Upper lobe of left lung (tissue), 6 donors: ENCODE measurements around the gene A1BG. TPM values are rescaled to one million over a fixed set of nuclear protein-coding genes. Genes with fewer than 3 reads are reported as not detected.

Experiments
- ATAC-seq, 2 donors: fragments of 200-7000 bp; cut with Tn5 transposase; one replicate each; pipeline ENCODE4 v1.9.1; 2022; ENCODE audit warnings: mild to moderate bottlenecking in 2 of 2, moderate library complexity in 2 of 2; ENCODE audit not compliant: low FRiP score in 2 of 2
- DNase-seq, 2 donors: peaks; one replicate each; pipeline ENCODE4 v3.0.0-alpha.2; 2019 to 2020
- H3K27ac ChIP-seq, 4 donors: fragments of 200-600 bp; sonication (generic); one replicate each; pipeline ENCODE4 v1.5.1; 2016 to 2019
- H3K27me3 ChIP-seq, 4 donors: fragments of 200-600 bp; sonication (generic); one replicate each; pipeline ENCODE4 v1.5.1; 2017 to 2019
- H3K36me3 ChIP-seq, 4 donors: fragments of 200-600 bp; sonication (generic); one replicate each; pipeline ENCODE4 v1.5.1; 2016 to 2019
- H3K4me1 ChIP-seq, 4 donors: fragments of 200-600 bp; sonication (generic); one replicate each; pipeline ENCODE4 v1.5.1; 2018 to 2019
- H3K4me3 ChIP-seq, 4 donors: fragments of 200-600 bp; sonication (generic); one replicate each; pipeline ENCODE4 v1.5.1; 2017 to 2019; ENCODE audit warnings: mild to moderate bottlenecking in 2 of 4, moderate library complexity in 1 of 4
- H3K9me3 ChIP-seq, 4 donors: fragments of 200-600 bp; sonication (generic); one replicate each; pipeline ENCODE4 v1.5.1; 2018 to 2019
- EP300 ChIP-seq, 4 donors: sonication (generic); formaldehyde crosslinking; IDR thresholded peaks; one replicate each; pipeline ENCODE4 v1.5.1; 2017; ENCODE audit warnings: antibody characterized with exemption in 4 of 4, control low read depth in 2 of 4
- POLR2A ChIP-seq, 4 donors: fragments of 450-650 bp; IDR thresholded peaks; one replicate each; pipeline ENCODE4 v1.5.1; 2016 to 2017; ENCODE audit warnings: antibody characterized with exemption in 4 of 4, mild to moderate bottlenecking in 2 of 4
- POLR2AphosphoS5 ChIP-seq, 2 donors: sonication (generic); formaldehyde crosslinking; IDR thresholded peaks; one replicate each; pipeline ENCODE4 v1.5.1; 2017; ENCODE audit warnings: antibody characterized with exemption in 2 of 2
- WGBS, 2 donors: methylation state at CpG; one replicate each; pipeline ENCODE4 v1.1.5; 2017 to 2018; 5-methylcytosine and 5-hydroxymethylcytosine counted together
- total RNA-seq, 6 donors: library from RNA; depleted of rRNA in 4 of 6; stranded (reverse); fragments of >200 nt in 4 of 6; gene quantifications; one replicate each; pipeline versions ENCODE4 v1.1.0 to v1.2.1, GENCODE V29; 2016 to 2021
- TF ChIP-seq, protein P1 (sequence below), 6 experiments: fragments of 450-650 bp in 4 of 6; fragments of 200-600 bp in 2 of 6; sonication (generic) in 2 of 6; IDR thresholded peaks; one replicate each; pipeline ENCODE4 v1.5.1; 2016 to 2019; ENCODE audit warnings: antibody characterized with exemption in 6 of 6
- donor health status: DM: no; HTN: no; CAD: no; lungs with moderate emphysema.
- donor health status: DM: no; HTN: yes; CAD: no; lungs with severe emphysema.

The A1BG gene
- total RNA-seq, 6 donors from 2014 or later: 8.4 to 26.6 (median 16.4) TPM

DNA sequence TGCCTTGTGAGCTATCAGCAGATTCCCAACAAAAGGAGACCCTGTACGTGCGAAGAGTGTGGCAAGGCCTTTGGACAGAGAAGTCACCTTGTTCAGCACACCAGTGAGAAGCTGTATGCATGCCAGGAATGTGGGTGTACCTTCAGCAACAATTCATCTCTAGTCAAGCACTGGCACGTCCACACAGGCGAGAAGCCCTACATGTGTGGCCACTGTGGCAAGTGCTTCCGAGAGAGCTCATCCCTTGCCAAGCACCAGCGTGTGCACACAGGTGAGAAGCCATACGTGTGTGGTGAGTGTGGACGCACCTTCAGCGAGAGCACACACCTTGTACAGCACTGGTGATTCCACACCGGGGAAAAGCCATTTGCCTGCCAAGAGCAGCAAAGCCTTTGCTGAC is 34.1 kb downstream of the A1BG start:
- WGBS, 2 donors: 95 to 100% methylated on average over 6 to 10 of the region's 10 CpGs
- TF ChIP-seq EP300 (IDR thresholded peaks at IDR 0.05) (no peak), POLR2AphosphoS5 (IDR thresholded peaks at IDR 0.05) (no peak), POLR2A (IDR thresholded peaks at IDR 0.05) (no peak)
- TF ChIP-seq, protein P1, sequence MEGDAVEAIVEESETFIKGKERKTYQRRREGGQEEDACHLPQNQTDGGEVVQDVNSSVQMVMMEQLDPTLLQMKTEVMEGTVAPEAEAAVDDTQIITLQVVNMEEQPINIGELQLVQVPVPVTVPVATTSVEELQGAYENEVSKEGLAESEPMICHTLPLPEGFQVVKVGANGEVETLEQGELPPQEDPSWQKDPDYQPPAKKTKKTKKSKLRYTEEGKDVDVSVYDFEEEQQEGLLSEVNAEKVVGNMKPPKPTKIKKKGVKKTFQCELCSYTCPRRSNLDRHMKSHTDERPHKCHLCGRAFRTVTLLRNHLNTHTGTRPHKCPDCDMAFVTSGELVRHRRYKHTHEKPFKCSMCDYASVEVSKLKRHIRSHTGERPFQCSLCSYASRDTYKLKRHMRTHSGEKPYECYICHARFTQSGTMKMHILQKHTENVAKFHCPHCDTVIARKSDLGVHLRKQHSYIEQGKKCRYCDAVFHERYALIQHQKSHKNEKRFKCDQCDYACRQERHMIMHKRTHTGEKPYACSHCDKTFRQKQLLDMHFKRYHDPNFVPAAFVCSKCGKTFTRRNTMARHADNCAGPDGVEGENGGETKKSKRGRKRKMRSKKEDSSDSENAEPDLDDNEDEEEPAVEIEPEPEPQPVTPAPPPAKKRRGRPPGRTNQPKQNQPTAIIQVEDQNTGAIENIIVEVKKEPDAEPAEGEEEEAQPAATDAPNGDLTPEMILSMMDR (IDR thresholded peaks at IDR 0.05): no peak
- Histone ChIP-seq H3K9me3 (no peaks in the 10 kb centered on the region), H3K27ac (no peak overlapping the region), H3K27me3 (no peaks in the 10 kb centered on the region), H3K4me3 (no peak overlapping the region), H3K36me3 (peaks cover 0 to 29% (median 19%) of the 10 kb centered on the region in 4 donors), H3K4me1 (no peaks in the 10 kb centered on the region)
- DNase-seq (no peak), ATAC-seq (no peak)

DNA sequence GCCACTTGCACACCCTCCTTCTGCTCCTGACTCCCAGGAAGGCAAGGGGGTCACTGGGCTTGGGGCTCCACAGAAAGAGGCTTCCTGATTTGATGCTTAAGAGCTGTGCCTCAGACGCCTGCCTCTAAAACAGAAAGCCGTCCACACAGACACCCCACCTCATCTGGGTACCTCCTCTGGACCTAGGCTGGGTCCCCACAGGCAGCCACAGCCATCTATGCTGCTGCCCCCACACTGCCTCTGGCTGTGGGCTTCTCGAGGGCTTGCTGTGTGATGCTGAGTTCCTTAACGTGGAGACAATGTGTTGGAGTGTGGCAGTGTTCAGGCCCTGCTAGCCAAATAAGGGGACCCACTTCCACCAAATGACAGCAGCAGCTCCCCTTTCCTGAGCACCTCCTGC is 35.0 kb downstream of the A1BG start:
- DNase-seq: no peak
- TF ChIP-seq POLR2A (IDR thresholded peaks at IDR 0.05) (no peak), EP300 (IDR thresholded peaks at IDR 0.05) (no peak), POLR2AphosphoS5 (IDR thresholded peaks at IDR 0.05) (no peak)
- TF ChIP-seq, protein P1 (IDR thresholded peaks at IDR 0.05): no peak
- H3K4me1 ChIP-seq: no peaks in the 10 kb centered on the region
- no peak for ATAC-seq
- H3K4me3 ChIP-seq: no peak overlapping the region
- no peak overlapping the region for H3K27ac ChIP-seq
- H3K27me3 ChIP-seq: no peaks in the 10 kb centered on the region
- no peaks in the 10 kb centered on the region for H3K9me3 ChIP-seq
- 61 to 94% methylated on average over 2 to 4 of the region's 4 CpGs for WGBS, 2 donors
- H3K36me3 ChIP-seq: peaks cover 0 to 39% (median 26%) of the 10 kb centered on the region in 4 donors

DNA sequence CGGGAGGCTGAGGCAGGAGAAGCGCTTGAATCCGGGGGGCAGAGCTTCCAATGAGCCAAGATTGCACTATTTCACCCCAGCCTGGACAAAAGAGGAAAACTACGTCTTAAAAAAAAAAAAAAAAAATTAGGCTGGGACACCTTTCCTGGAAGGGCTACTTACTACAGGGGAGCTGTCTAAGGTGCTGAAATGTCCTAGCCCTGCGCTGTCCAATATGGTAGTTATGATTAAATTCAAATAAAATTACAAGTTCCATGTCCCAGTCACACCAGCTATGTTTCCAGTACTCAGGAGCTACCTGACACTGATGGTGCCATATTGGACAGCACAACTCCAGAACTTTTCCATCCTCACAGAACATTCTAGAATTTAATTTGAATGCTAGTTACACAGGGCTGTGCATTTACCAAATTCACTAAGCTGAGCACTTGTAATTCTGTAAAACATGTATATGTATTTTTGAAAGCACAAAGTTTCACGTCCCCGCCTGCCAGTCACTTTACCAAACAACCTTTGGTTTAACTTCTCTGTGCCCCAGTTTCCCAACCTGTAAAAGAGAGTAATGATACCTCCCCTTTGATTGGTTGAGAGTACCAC is 35.7 kb downstream of the A1BG start:
- ATAC-seq: peak; percentile 27 to 34
- WGBS, 2 donors: 69 to 73% methylated on average over 7 of the region's 7 CpGs
- no peak for DNase-seq

DNA sequence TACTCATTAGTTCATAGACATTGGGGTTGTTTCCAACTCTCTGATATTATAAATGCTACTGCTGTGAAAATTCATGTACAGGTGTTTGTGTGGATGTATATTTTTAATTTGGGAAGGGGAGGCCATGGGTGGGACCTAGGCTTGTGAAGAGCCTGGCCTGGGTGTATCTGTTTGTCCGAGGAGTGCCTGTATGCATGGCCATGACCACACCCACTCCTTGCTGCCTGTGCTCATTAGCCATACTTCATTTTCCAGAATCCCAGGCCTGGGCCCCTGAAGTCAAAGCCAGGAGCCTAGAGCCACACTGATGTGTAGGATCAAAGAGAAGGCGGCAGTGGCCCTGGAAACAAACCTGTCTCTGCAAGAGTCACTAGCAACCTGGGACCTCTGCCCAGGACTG is 37.7 kb downstream of the A1BG start:
- no peaks in the 10 kb centered on the region for H3K9me3 ChIP-seq
- WGBS, 2 donors: 97 to 100% methylated on average over 2 of the region's 2 CpGs
- ATAC-seq (no peak), DNase-seq (no peak)
- no peak overlapping the region for H3K27ac ChIP-seq
- no peaks in the 10 kb centered on the region for H3K4me1 ChIP-seq
- H3K27me3 ChIP-seq: no peaks in the 10 kb centered on the region
- TF ChIP-seq EP300 (IDR thresholded peaks at IDR 0.05): no peak
- TF ChIP-seq, protein P1 (IDR thresholded peaks at IDR 0.05): no peak
- no peak for TF ChIP-seq POLR2A (IDR thresholded peaks at IDR 0.05)
- no peak for TF ChIP-seq POLR2AphosphoS5 (IDR thresholded peaks at IDR 0.05)
- peaks cover 14 to 57% (median 40%) of the 10 kb centered on the region in 4 donors for H3K36me3 ChIP-seq
- no peak overlapping the region for H3K4me3 ChIP-seq

More for the DNA sequence above, 35.7 kb downstream of the A1BG start:
- no peaks in the 10 kb centered on the region for H3K4me1 ChIP-seq
- H3K27ac ChIP-seq: no peak overlapping the region
- H3K36me3 ChIP-seq: peaks cover 5 to 46% (median 32%) of the 10 kb centered on the region in 4 donors
- H3K9me3 ChIP-seq: no peaks in the 10 kb centered on the region
- H3K4me3 ChIP-seq: no peak overlapping the region
- TF ChIP-seq POLR2AphosphoS5 (IDR thresholded peaks at IDR 0.05): no peak
- TF ChIP-seq, protein P1 (IDR thresholded peaks at IDR 0.05): no peak
- no peak for TF ChIP-seq EP300 (IDR thresholded peaks at IDR 0.05)
- TF ChIP-seq POLR2A (IDR thresholded peaks at IDR 0.05): no peak
- no peaks in the 10 kb centered on the region for H3K27me3 ChIP-seq

DNA sequence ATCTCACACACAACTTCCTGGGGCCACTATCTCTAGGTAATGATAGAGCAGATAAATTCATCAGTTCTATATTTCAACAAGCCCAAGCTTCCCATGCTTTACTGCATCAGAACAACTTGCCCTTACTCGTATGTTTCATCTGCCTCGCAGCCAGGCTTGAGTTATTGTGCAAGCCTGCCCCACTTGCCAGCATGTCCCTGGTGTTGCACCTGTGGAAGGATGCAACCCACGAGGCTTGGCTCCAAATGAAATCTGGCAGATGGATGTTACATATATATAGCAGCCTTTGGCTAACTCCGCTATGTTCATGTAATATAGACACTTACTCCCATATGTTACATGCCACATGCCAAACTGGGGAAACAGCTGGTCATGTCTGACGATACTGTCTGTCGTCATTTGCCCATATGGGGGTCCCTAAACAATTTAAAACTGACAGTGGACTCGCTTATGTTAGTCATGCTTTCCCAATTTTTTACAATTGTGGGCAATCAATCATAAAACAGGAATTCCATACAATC is 41.9 kb downstream of the A1BG start:
- no peaks in the 10 kb centered on the region for H3K27me3 ChIP-seq
- WGBS, 2 donors: 91 to 95% methylated on average over 7 of the region's 7 CpGs
- H3K9me3 ChIP-seq: no peaks in the 10 kb centered on the region
- no peak overlapping the region for H3K4me3 ChIP-seq
- peaks cover 14 to 82% (median 55%) of the 10 kb centered on the region in 4 donors for H3K36me3 ChIP-seq
- ATAC-seq (no peak), DNase-seq (no peak)
- H3K4me1 ChIP-seq: peaks cover under 1 to 9% (median 7%) of the 10 kb centered on the region in 4 donors
- no peak overlapping the region for H3K27ac ChIP-seq
- TF ChIP-seq EP300 (IDR thresholded peaks at IDR 0.05): no peak
- TF ChIP-seq POLR2A (IDR thresholded peaks at IDR 0.05): no peak
- TF ChIP-seq, protein P1 (IDR thresholded peaks at IDR 0.05): no peak
- no peak for TF ChIP-seq POLR2AphosphoS5 (IDR thresholded peaks at IDR 0.05)
